Breast epithelium (tissue), 4 donors: ENCODE results near the gene MRPL37. TPM values are rescaled to one million over a fixed set of nuclear protein-coding genes. Genes with fewer than 3 reads are reported as not detected.

Experiments
- DNase-seq, 2 donors: peaks; one replicate each; pipeline ENCODE4 v3.0.0-alpha.2; 2019; ENCODE audit warnings: low spot score in 2 of 2
- H3K27ac ChIP-seq, 2 donors: fragments of 200-600 bp; sonication (generic) in 1 of 2; one replicate each; pipeline ENCODE4 v1.5.1; 2016 to 2019; ENCODE audit warnings: mild to moderate bottlenecking in 1 of 2
- H3K27me3 ChIP-seq, 2 donors: fragments of 200-600 bp; sonication (generic) in 1 of 2; one replicate each; pipeline versions ENCODE4 v1.5.1 to v1.6.0; 2017 to 2019; ENCODE audit warnings: control low read depth in 1 of 2, mild to moderate bottlenecking in 1 of 2
- H3K36me3 ChIP-seq: fragments of 200-600 bp; one replicate; pipeline ENCODE4 v1.5.1; 2019
- H3K4me1 ChIP-seq, 2 donors: fragments of 200-600 bp; sonication (generic); one replicate each; pipeline ENCODE4 v1.5.1; 2016 to 2019; ENCODE audit warnings: control low read depth in 1 of 2
- H3K4me3 ChIP-seq, 3 donors: fragments of 200-600 bp; sonication (generic); 1 replicate in 2 of 3; 2 replicates in 1 of 3; pipeline ENCODE4 v1.5.1; 2016 to 2019; ENCODE audit warnings: mild to moderate bottlenecking in 3 of 3, moderate library complexity in 2 of 3
- H3K9me3 ChIP-seq, 2 donors: fragments of 200-600 bp; sonication (generic) in 1 of 2; one replicate each; pipeline ENCODE4 v1.5.1; 2016 to 2019; ENCODE audit warnings: control low read depth in 1 of 2
- CTCF ChIP-seq, 3 donors: fragments of 450-650 bp; IDR thresholded peaks; one replicate each; pipeline ENCODE4 v1.5.1; 2016 to 2017; ENCODE audit warnings: antibody characterized with exemption in 3 of 3, mild to moderate bottlenecking in 3 of 3, moderate library complexity in 3 of 3
- POLR2A ChIP-seq: fragments of 450-650 bp; IDR thresholded peaks from one replicate; pipeline ENCODE4 v1.6.1; 2016; ENCODE audit warnings: antibody characterized with exemption, mild to moderate bottlenecking, moderate library complexity
- POLR2AphosphoS5 ChIP-seq, 3 donors: sonication (generic); formaldehyde crosslinking; IDR thresholded peaks; one replicate each; pipeline ENCODE4 v1.6.1; 2017; ENCODE audit warnings: antibody characterized with exemption in 3 of 3
- intact Hi-C: fragments of 100-400 bp; cut with DNase I; formaldehyde crosslinking; loops from one replicate; pipeline ENCODE4 v1.15.1; 2023; ENCODE audit warnings: low total_unique reads
- total RNA-seq, 3 donors: library from RNA; depleted of rRNA; stranded (reverse); fragments of >200 nt; gene quantifications; one replicate each; pipeline ENCODE4 v1.1.0, GENCODE V29; 2016

MRPL37 gene
- total RNA-seq, 3 donors from 2014 or later, result 44.6 to 70.7 (median 48.8) TPM

GRCh38 chr1:54156201-54156600 lies 43.8 kb upstream of the MRPL37 start:
- no peaks in the 10 kb centered on the region for H3K4me1 ChIP-seq
- intact Hi-C loops, result no loop called here
- no peak for TF ChIP-seq POLR2A
- no peak for TF ChIP-seq CTCF (IDR thresholded peaks at IDR 0.05)
- TF ChIP-seq POLR2AphosphoS5 (IDR thresholded peaks at IDR 0.05), result no peak

GRCh38 chr1:54156986-54157385 lies 43.0 kb upstream of the MRPL37 start:
- intact Hi-C loops, result no loop called here
- DNase-seq, result no peak
- TF ChIP-seq POLR2A (no peak), CTCF (IDR thresholded peaks at IDR 0.05) (no peak), POLR2AphosphoS5 (IDR thresholded peaks at IDR 0.05) (no peak)
- no peak overlapping the region for H3K27ac ChIP-seq
- H3K27me3 ChIP-seq, result no peaks in the 10 kb centered on the region
- H3K9me3 ChIP-seq, result no peaks in the 10 kb centered on the region
- H3K36me3 ChIP-seq, result no peaks in the 10 kb centered on the region
- no peaks in the 10 kb centered on the region for H3K4me1 ChIP-seq
- no peak overlapping the region for H3K4me3 ChIP-seq

More at GRCh38 chr1:54156201-54156600, 43.8 kb upstream of the MRPL37 start:
- no peak for DNase-seq
- no peak overlapping the region for H3K4me3 ChIP-seq
- no peaks in the 10 kb centered on the region for H3K9me3 ChIP-seq
- H3K36me3 ChIP-seq, result no peaks in the 10 kb centered on the region
- H3K27ac ChIP-seq, result no peak overlapping the region
- no peaks in the 10 kb centered on the region for H3K27me3 ChIP-seq

GRCh38 chr1:54157401-54157800 lies 42.6 kb upstream of the MRPL37 start:
- no peaks in the 10 kb centered on the region for H3K4me1 ChIP-seq
- no peak overlapping the region for H3K4me3 ChIP-seq
- TF ChIP-seq POLR2A, result no peak
- TF ChIP-seq POLR2AphosphoS5 (IDR thresholded peaks at IDR 0.05), result no peak
- no peak for TF ChIP-seq CTCF (IDR thresholded peaks at IDR 0.05)
- intact Hi-C loops, result no loop called here
- H3K27ac ChIP-seq, result no peak overlapping the region
- no peaks in the 10 kb centered on the region for H3K27me3 ChIP-seq
- DNase-seq, result no peak
- no peaks in the 10 kb centered on the region for H3K9me3 ChIP-seq
- no peaks in the 10 kb centered on the region for H3K36me3 ChIP-seq

GRCh38 chr1:54158071-54158470 lies 41.9 kb upstream of the MRPL37 start:
- TF ChIP-seq POLR2AphosphoS5 (IDR thresholded peaks at IDR 0.05) (no peak), POLR2A (no peak), CTCF (IDR thresholded peaks at IDR 0.05) (no peak)

GRCh38 chr1:54159733-54160316 lies 40.1 kb upstream of the MRPL37 start:
- no peaks in the 10 kb centered on the region for H3K9me3 ChIP-seq
- H3K36me3 ChIP-seq, result no peaks in the 10 kb centered on the region
- H3K4me1 ChIP-seq, result no peaks in the 10 kb centered on the region
- H3K27ac ChIP-seq, result no peak overlapping the region
- intact Hi-C loops, result loop anchor here (2.0 kb wide), 1 partner anchor 33 kb away; no protein-coding TSS in a partner anchor
- no peak overlapping the region for H3K4me3 ChIP-seq
- no peak for DNase-seq
- TF ChIP-seq CTCF (IDR thresholded peaks at IDR 0.05) (no peak), POLR2A (no peak), POLR2AphosphoS5 (IDR thresholded peaks at IDR 0.05) (no peak)
- no peaks in the 10 kb centered on the region for H3K27me3 ChIP-seq

More at GRCh38 chr1:54158071-54158470, 41.9 kb upstream of the MRPL37 start:
- Histone ChIP-seq H3K27me3 (no peaks in the 10 kb centered on the region), H3K36me3 (no peaks in the 10 kb centered on the region), H3K27ac (no peak overlapping the region), H3K4me1 (no peaks in the 10 kb centered on the region), H3K4me3 (no peak overlapping the region), H3K9me3 (no peaks in the 10 kb centered on the region)
- DNase-seq, result no peak
- intact Hi-C loops, result no loop called here
